ENCODE measurements around the gene TMCC1.

TMCC1 gene

DNA sequence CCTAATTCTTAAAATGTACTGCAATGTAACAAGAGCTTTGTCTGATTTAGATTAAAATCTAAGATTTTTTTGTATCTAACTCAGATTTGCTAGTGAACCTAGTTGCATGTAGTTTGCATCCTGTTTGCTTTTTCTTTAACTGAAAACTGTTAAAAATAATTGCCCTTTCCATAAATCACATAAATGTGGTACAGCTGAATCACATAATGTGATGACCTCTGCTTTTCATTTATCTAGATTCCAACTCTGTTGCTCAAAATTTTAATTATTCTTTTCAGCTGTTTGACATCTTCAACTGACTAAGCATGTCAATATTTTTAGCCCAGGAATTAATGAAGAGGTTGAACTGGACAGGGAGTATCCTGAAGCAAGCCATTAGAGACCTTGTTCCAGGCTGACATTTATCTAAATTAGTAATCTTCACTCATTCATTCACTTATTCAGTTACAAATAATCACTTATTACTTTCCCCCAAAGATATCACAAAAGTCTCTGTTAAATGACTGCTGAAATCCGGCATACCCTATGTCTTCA, 185.1 kb downstream of the TMCC1 start:
- H3K79me2 ChIP-seq (ENCODE audit: insufficient read depth, low read depth) = no peaks in the 10 kb centered on the region
- TF ChIP-seq, protein P1, sequence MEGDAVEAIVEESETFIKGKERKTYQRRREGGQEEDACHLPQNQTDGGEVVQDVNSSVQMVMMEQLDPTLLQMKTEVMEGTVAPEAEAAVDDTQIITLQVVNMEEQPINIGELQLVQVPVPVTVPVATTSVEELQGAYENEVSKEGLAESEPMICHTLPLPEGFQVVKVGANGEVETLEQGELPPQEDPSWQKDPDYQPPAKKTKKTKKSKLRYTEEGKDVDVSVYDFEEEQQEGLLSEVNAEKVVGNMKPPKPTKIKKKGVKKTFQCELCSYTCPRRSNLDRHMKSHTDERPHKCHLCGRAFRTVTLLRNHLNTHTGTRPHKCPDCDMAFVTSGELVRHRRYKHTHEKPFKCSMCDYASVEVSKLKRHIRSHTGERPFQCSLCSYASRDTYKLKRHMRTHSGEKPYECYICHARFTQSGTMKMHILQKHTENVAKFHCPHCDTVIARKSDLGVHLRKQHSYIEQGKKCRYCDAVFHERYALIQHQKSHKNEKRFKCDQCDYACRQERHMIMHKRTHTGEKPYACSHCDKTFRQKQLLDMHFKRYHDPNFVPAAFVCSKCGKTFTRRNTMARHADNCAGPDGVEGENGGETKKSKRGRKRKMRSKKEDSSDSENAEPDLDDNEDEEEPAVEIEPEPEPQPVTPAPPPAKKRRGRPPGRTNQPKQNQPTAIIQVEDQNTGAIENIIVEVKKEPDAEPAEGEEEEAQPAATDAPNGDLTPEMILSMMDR (conservative IDR thresholded peaks at IDR 0.05; ENCODE audit: low read depth, low read length) = no peak
- H3K27me3 ChIP-seq (ENCODE audit: insufficient read depth, low read depth) = no peaks in the 10 kb centered on the region

DNA sequence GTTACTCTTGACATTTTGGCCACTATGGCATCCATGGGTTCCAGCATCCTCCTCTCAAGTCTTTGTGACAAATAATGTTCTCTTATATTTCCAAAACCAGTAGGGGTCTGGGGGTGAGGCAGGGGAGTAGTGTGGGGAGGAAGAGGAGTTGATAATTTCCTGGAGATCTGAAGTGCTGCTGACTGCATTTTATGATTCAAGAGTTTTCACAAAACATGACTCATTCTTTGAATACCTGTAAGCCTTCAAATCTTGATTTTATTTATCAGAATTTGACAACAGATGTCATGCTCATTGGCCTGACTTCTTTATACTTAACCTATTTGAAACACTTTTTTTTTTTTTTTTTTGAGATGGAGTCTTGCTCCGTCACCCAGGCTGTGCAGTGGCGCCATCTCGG, 188.2 kb downstream of the TMCC1 start:
- H3K9ac ChIP-seq = no peak overlapping the region
- H3K79me2 ChIP-seq (ENCODE audit: insufficient read depth, low read depth) = no peaks in the 10 kb centered on the region
- no peaks in the 10 kb centered on the region for H3K27me3 ChIP-seq (ENCODE audit: insufficient read depth, low read depth)
- no peaks in the 10 kb centered on the region for H3K4me1 ChIP-seq (ENCODE audit: low read depth, poor library complexity, severe bottlenecking)
- no peaks in the 10 kb centered on the region for H3K36me3 ChIP-seq (ENCODE audit: insufficient read depth)
- no peak overlapping the region for H2AFZ ChIP-seq (ENCODE audit: low read depth)
- H3K4me3 ChIP-seq (IDR thresholded peaks at IDR 0.05; ENCODE audit: insufficient read depth, low read depth, low read length) = no peak overlapping the region
- H3K4me2 ChIP-seq = no peak overlapping the region
- TF ChIP-seq, protein P1 (conservative IDR thresholded peaks at IDR 0.05; ENCODE audit: low read depth, low read length) = no peak
- H4K20me1 ChIP-seq (ENCODE audit: insufficient read depth) = no peaks in the 10 kb centered on the region
- no peak overlapping the region for H3K27ac ChIP-seq

More for the DNA sequence above, 185.1 kb downstream of the TMCC1 start:
- H2AFZ ChIP-seq (ENCODE audit: low read depth) = no peak overlapping the region
- no peak overlapping the region for H3K4me3 ChIP-seq (IDR thresholded peaks at IDR 0.05; ENCODE audit: insufficient read depth, low read depth, low read length)
- no peaks in the 10 kb centered on the region for H3K4me1 ChIP-seq (ENCODE audit: low read depth, poor library complexity, severe bottlenecking)
- no peak overlapping the region for H3K9ac ChIP-seq
- H3K27ac ChIP-seq = no peak overlapping the region
- H4K20me1 ChIP-seq (ENCODE audit: insufficient read depth) = no peaks in the 10 kb centered on the region; the same call in 1 of the 2 replicates
- no peak overlapping the region for H3K4me2 ChIP-seq
- no peaks in the 10 kb centered on the region; the same call in 1 of the 2 replicates for H3K36me3 ChIP-seq (ENCODE audit: insufficient read depth)

DNA sequence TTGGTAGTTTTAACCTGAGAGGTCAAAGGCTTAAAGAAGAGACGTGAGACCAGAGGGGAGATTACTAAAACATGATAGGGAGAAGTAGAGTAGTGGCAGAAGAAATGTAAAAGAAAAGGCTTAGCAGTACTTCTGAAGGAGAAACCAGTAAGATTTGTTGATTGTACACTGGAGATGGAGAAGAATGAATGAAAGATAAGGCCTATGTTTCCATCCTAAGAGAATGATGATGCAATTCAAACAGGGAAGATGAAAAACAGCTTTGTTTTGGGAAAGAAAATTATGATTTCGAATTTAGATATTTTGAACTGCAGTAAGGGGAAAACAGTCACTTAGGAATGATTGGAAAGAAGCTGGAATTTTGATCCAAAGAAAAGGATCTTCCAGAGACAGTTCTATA, 189.6 kb downstream of the TMCC1 start:
- no peaks in the 10 kb centered on the region for H3K27me3 ChIP-seq (ENCODE audit: insufficient read depth, low read depth)
- H2AFZ ChIP-seq (ENCODE audit: low read depth) = no peak overlapping the region
- H3K79me2 ChIP-seq (ENCODE audit: insufficient read depth, low read depth) = no peaks in the 10 kb centered on the region
- no peak overlapping the region for H3K27ac ChIP-seq
- H3K4me1 ChIP-seq (ENCODE audit: low read depth, poor library complexity, severe bottlenecking) = no peaks in the 10 kb centered on the region
- no peaks in the 10 kb centered on the region for H3K36me3 ChIP-seq (ENCODE audit: insufficient read depth)
- H3K4me2 ChIP-seq = no peak overlapping the region
- no peaks in the 10 kb centered on the region for H4K20me1 ChIP-seq (ENCODE audit: insufficient read depth)
- TF ChIP-seq, protein P1 (conservative IDR thresholded peaks at IDR 0.05; ENCODE audit: low read depth, low read length) = no peak
- H3K4me3 ChIP-seq (IDR thresholded peaks at IDR 0.05; ENCODE audit: insufficient read depth, low read depth, low read length) = no peak overlapping the region
- H3K9ac ChIP-seq = no peak overlapping the region

DNA sequence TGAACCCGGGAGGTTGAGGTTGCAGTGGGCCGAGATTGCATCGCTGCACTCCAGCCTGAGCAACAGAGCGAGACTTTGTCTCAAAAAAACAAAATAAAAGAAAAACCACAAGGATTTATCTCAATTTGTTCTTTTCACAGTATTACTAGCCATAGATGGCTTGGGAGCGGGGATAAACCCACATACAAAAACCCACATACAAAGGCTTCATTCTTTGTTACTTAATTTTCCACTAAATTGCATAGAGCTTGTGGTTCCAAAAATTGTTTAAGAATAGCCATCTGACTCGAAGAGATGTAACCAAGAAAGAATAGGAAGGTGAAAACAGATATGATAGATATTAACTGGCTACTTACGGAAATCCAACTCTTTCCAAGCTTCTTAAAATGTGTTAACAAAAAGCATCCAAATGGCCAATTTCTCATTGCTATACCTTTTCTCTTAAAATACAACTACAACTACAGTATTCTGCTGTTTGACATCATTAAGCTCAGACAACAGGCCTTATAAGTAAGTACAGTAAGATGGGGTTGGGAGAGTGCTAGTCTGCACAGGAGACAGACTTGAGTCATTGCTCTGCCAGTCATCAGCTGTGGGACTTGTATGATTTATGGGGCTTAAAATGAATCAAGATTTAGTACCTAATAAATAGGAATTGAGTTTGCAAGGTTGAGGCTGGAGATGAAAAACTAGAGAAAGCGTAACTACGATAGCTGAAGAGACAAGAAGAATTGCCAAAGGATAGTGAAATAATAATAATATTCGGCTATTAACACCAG, 190.4 kb downstream of the TMCC1 start:
- no peaks in the 10 kb centered on the region for H4K20me1 ChIP-seq (ENCODE audit: insufficient read depth)
- H3K27me3 ChIP-seq (ENCODE audit: insufficient read depth, low read depth) = no peaks in the 10 kb centered on the region
- TF ChIP-seq, protein P1 (conservative IDR thresholded peaks at IDR 0.05; ENCODE audit: low read depth, low read length) = no peak
- no peaks in the 10 kb centered on the region for H3K79me2 ChIP-seq (ENCODE audit: insufficient read depth, low read depth)
- H3K9ac ChIP-seq = no peak overlapping the region
- no peak overlapping the region for H3K27ac ChIP-seq
- no peak overlapping the region for H3K4me3 ChIP-seq (IDR thresholded peaks at IDR 0.05; ENCODE audit: insufficient read depth, low read depth, low read length)
- no peaks in the 10 kb centered on the region for H3K4me1 ChIP-seq (ENCODE audit: low read depth, poor library complexity, severe bottlenecking)
- no peak overlapping the region for H2AFZ ChIP-seq (ENCODE audit: low read depth)
- no peak overlapping the region for H3K4me2 ChIP-seq
- H3K36me3 ChIP-seq (ENCODE audit: insufficient read depth) = no peaks in the 10 kb centered on the region

Measured in KMS-11 (cell line).